Left lung (tissue), 10 donors: Measurements from ENCODE around the gene HTD2. TPM values are rescaled to one million over a fixed set of nuclear protein-coding genes. Genes with fewer than 3 reads are reported as not detected.

Experiments used
- ATAC-seq: fragments of 200-7000 bp; cut with Tn5 transposase; one replicate; pipeline ENCODE4 v1.9.1; 2020; ENCODE audit warnings: moderate library complexity
- DNase-seq, 4 donors: peaks; one replicate each; pipeline ENCODE4 v3.0.0-alpha.2; 2013 to 2020
- H3K27ac ChIP-seq, 2 donors: fragments of 200-600 bp; sonication (generic) in 1 of 2; one replicate each; pipeline versions ENCODE4 v1.5.0 to v1.8.0; 2020 to 2021
- H3K27me3 ChIP-seq, 2 donors: fragments of 200-600 bp; sonication (generic) in 1 of 2; one replicate each; pipeline versions ENCODE4 v1.5.0 to v1.8.0; 2020 to 2021
- H3K36me3 ChIP-seq, 2 donors: fragments of 200-600 bp; sonication (generic) in 1 of 2; one replicate each; pipeline versions ENCODE4 v1.5.0 to v1.8.0; 2020 to 2021
- H3K4me1 ChIP-seq, 2 donors: fragments of 200-600 bp; one replicate each; pipeline ENCODE4 v1.8.0; 2021
- H3K4me3 ChIP-seq, 2 donors: fragments of 200-600 bp; sonication (generic) in 1 of 2; one replicate each; pipeline versions ENCODE4 v1.5.0 to v1.8.0; 2020 to 2021; ENCODE audit warnings: mild to moderate bottlenecking in 1 of 2
- H3K9me3 ChIP-seq, 2 donors: fragments of 200-600 bp; sonication (generic) in 1 of 2; one replicate each; pipeline versions ENCODE4 v1.5.0 to v1.8.0; 2020 to 2021
- CTCF ChIP-seq, 2 donors: fragments of 200-600 bp; sonication (generic) in 1 of 2; IDR thresholded peaks; one replicate each; pipeline versions ENCODE4 v1.5.0 to v1.8.0; 2021; ENCODE audit warnings: antibody characterized with exemption in 2 of 2
- intact Hi-C, 2 donors: fragments of 100-400 bp; cut with DNase I; formaldehyde crosslinking; loops; one replicate each; pipeline versions ENCODE4 v1.11.2 to v1.14.2; 2022
- polyA plus RNA-seq, 6 donors: library from polyadenylated mRNA; unstranded; fragments of 120-200 nt; gene quantifications; one replicate each; pipeline ENCODE4 v1.2.1, GENCODE V29; 2013; ENCODE audit not compliant: insufficient read length in 6 of 6
- total RNA-seq, 2 donors: library from RNA; stranded (reverse); fragmentation: NEBNext Ultra II Directional; extraction: Animal tissue kit (Norgen Biotek cat#: 25700); gene quantifications; one replicate each; pipeline ENCODE4 v1.2.1, GENCODE V29; 2021
- donor health status: DM: no; HTN: yes; CAD: no.
- donor health status: DM: no; HTN: no; CAD: no.

Gene HTD2
- total and polyA plus RNA-seq, 8 donors = 7.6 to 14.0 (median 11.9) TPM

GRCh38 chr3:58332575-58333188, 26.4 kb downstream of the HTD2 start, which contains the start of gene PXK:
Gene PXK (plus strand): TSS chr3:58332892. CDS start chr3:58332989, 97 bp downstream.
- Histone ChIP-seq H3K27me3 (no peaks in the 10 kb centered on the region), H3K9me3 (no peaks in the 10 kb centered on the region), H3K4me1 (peaks cover 3 to 42% of the 10 kb centered on the region in 2 donors), H3K4me3 (peak within 1 kb of the TSS; percentile 69 to 86), H3K36me3 (no peaks in the 10 kb centered on the region), H3K27ac (peak within 1 kb of the TSS; percentile 39 to 92)
- DNase-seq (peak; percentile 72 to 98 (median 80)), ATAC-seq (peak; percentile 96)
- TF ChIP-seq CTCF (IDR thresholded peaks at IDR 0.05) = no peak
- intact Hi-C loops = loop anchor here in 1 of 2 donors (5.0 kb wide), 1 partner anchor 80 kb away; no protein-coding TSS in a partner anchor

GRCh38 chr3:58333206-58334012, 27.1 kb downstream of the HTD2 start:
- no peak for TF ChIP-seq CTCF (IDR thresholded peaks at IDR 0.05)
- no peaks in the 10 kb centered on the region for H3K36me3 ChIP-seq
- no peaks in the 10 kb centered on the region for H3K27me3 ChIP-seq
- H3K4me1 ChIP-seq = peaks cover 3 to 42% of the 10 kb centered on the region in 2 donors
- peak in 2 of 4 donors; percentile 42 to 84 for DNase-seq
- no peaks in the 10 kb centered on the region for H3K9me3 ChIP-seq
- intact Hi-C loops = loop anchor here in 1 of 2 donors (5.0 kb wide), 1 partner anchor 79 kb away; no protein-coding TSS in a partner anchor
- ATAC-seq = peak; percentile 41
- peak overlapping the region; percentile 69 to 86 for H3K4me3 ChIP-seq
- peak overlapping the region; percentile 39 to 92 for H3K27ac ChIP-seq

- H3K4me1 ChIP-seq = peaks cover 3 to 42% of the 10 kb centered on the region in 2 donors
- intact Hi-C loops = loop anchor here in 1 of 2 donors (5.0 kb wide), 1 partner anchor 78 kb away; no protein-coding TSS in a partner anchor
- peak overlapping the region in 1 of 2 donors; percentile 92 for H3K27ac ChIP-seq
- DNase-seq = no peak
- no peaks in the 10 kb centered on the region for H3K9me3 ChIP-seq
- H3K4me3 ChIP-seq = peak overlapping the region; percentile 69 to 86
- H3K27me3 ChIP-seq = no peaks in the 10 kb centered on the region
- H3K36me3 ChIP-seq = no peaks in the 10 kb centered on the region
- TF ChIP-seq CTCF (IDR thresholded peaks at IDR 0.05) = no peak
- no peak for ATAC-seq
Observed at GRCh38 chr3:58334013-58334321, 27.6 kb downstream of the HTD2 start.

GRCh38 chr3:58334506-58334884, 28.2 kb downstream of the HTD2 start:
- no peak for ATAC-seq
- Histone ChIP-seq H3K4me3 (peak overlapping the region in 1 of 2 donors; percentile 86), H3K27me3 (no peaks in the 10 kb centered on the region), H3K4me1 (peaks cover 3 to 42% of the 10 kb centered on the region in 2 donors), H3K36me3 (no peaks in the 10 kb centered on the region), H3K27ac (peak overlapping the region in 1 of 2 donors; percentile 92), H3K9me3 (no peaks in the 10 kb centered on the region)
- no peak for TF ChIP-seq CTCF (IDR thresholded peaks at IDR 0.05)
- intact Hi-C loops = loop anchor here in 1 of 2 donors (5.0 kb wide), 1 partner anchor 78 kb away; no protein-coding TSS in a partner anchor
- DNase-seq = no peak

GRCh38 chr3:58335652-58335947, 29.3 kb downstream of the HTD2 start:
- H3K36me3 ChIP-seq = peaks cover 0 to 6% of the 10 kb centered on the region in 2 donors
- peaks cover 3 to 42% of the 10 kb centered on the region in 2 donors for H3K4me1 ChIP-seq
- no peak for TF ChIP-seq CTCF (IDR thresholded peaks at IDR 0.05)
- ATAC-seq (no peak), DNase-seq (no peak)
- H3K27me3 ChIP-seq = no peaks in the 10 kb centered on the region
- H3K9me3 ChIP-seq = no peaks in the 10 kb centered on the region
- peak overlapping the region in 1 of 2 donors; percentile 86 for H3K4me3 ChIP-seq
- intact Hi-C loops = no loop called here
- H3K27ac ChIP-seq = peak overlapping the region; percentile 69 to 92
